ENCODE results near the gene CCDC127. TPM values are rescaled to one million over a fixed set of nuclear protein-coding genes. Genes with fewer than 3 reads are reported as not detected.

Gene CCDC127
- total RNA-seq, 1 experiment from 2014 or later, result 5.4 TPM

GRCh38 chr5:181566-181965 lies 36.4 kb downstream of the CCDC127 start:
- Histone ChIP-seq H3F3A (ENCODE audit: low read length, unreplicated experiment) (no peaks in the 10 kb centered on the region), H3K27me3 (ENCODE audit: low read length) (0 out of 2 replicates have a peak, but pooled peaks cover 3% of the 10 kb centered on the region), H3K36me3 (ENCODE audit: low read depth, low read length) (no peaks in the 10 kb centered on the region), H2AFZ (ENCODE audit: low read length) (no peak overlapping the region), H3K9me2 (replicated peaks; ENCODE audit: low read length) (no peaks in the 10 kb centered on the region), H3K27ac (ENCODE audit: low read length) (no peak overlapping the region), H3K79me2 (ENCODE audit: low read length) (no peaks in the 10 kb centered on the region), H3K9me3 (ENCODE audit: low read length) (no peaks in the 10 kb centered on the region), H3K4me1 (ENCODE audit: insufficient read depth, low read length) (no peaks in the 10 kb centered on the region), H3K9ac (ENCODE audit: low read length) (no peak overlapping the region), H3K4me3 (ENCODE audit: low read length) (no peak overlapping the region), H4K20me1 (ENCODE audit: low read length) (no peaks in the 10 kb centered on the region), H3K4me2 (ENCODE audit: low read length) (no peak overlapping the region)
- ATAC-seq, result no peak
- no peak for DNase-seq
- intact Hi-C loops (cut with micrococcal nuclease), result no loop called here
- BruUV-seq (replicated peaks), result no TSS peak
- ChIA-PET POLR2A (ENCODE audit: unreplicated experiment) (no interaction called here), CTCF (no interaction called here)
- no peak for TF ChIP-seq EZH2 (IDR thresholded peaks at IDR 0.05; ENCODE audit: low read length, unreplicated experiment)
- no peak for TF ChIP-seq CTCF (conservative IDR thresholded peaks at IDR 0.05; ENCODE audit: low read depth, low read length)
- no peak for TF ChIP-seq EZH2phosphoT487 (IDR thresholded peaks at IDR 0.05; ENCODE audit: borderline replicate concordance, low read length)

- H3K9me2 ChIP-seq (replicated peaks; ENCODE audit: low read length), result no peaks in the 10 kb centered on the region
- no peak for ATAC-seq
- no peak overlapping the region for H3K9ac ChIP-seq (ENCODE audit: low read length)
- H2AFZ ChIP-seq (ENCODE audit: low read length), result no peak overlapping the region
- no TSS peak for BruUV-seq (replicated peaks)
- H3K79me2 ChIP-seq (ENCODE audit: low read length), result no peaks in the 10 kb centered on the region
- DNase-seq, result no peak
- H3K36me3 ChIP-seq (ENCODE audit: low read depth, low read length), result no peaks in the 10 kb centered on the region
- no peaks in the 10 kb centered on the region for H3F3A ChIP-seq (ENCODE audit: low read length, unreplicated experiment)
- H3K27me3 ChIP-seq (ENCODE audit: low read length), result 0 out of 2 replicates have a peak, but pooled peaks cover 3% of the 10 kb centered on the region
- H3K27ac ChIP-seq (ENCODE audit: low read length), result no peak overlapping the region
- H3K4me1 ChIP-seq (ENCODE audit: insufficient read depth, low read length), result no peaks in the 10 kb centered on the region
- intact Hi-C loops (cut with micrococcal nuclease), result no loop called here
- TF ChIP-seq EZH2phosphoT487 (IDR thresholded peaks at IDR 0.05; ENCODE audit: borderline replicate concordance, low read length), result no peak
- TF ChIP-seq EZH2 (IDR thresholded peaks at IDR 0.05; ENCODE audit: low read length, unreplicated experiment), result no peak
- no peak for TF ChIP-seq CTCF (conservative IDR thresholded peaks at IDR 0.05; ENCODE audit: low read depth, low read length)
- ChIA-PET CTCF (interaction anchor here (1.0 kb wide), 1 partner anchor 7 kb away, joined by 3 read pairs; no protein-coding TSS in a partner anchor), POLR2A (ENCODE audit: unreplicated experiment) (no interaction called here)
- H4K20me1 ChIP-seq (ENCODE audit: low read length), result no peaks in the 10 kb centered on the region
- H3K9me3 ChIP-seq (ENCODE audit: low read length), result no peaks in the 10 kb centered on the region
- H3K4me2 ChIP-seq (ENCODE audit: low read length), result no peak overlapping the region
- H3K4me3 ChIP-seq (ENCODE audit: low read length), result no peak overlapping the region
Observed at GRCh38 chr5:181160-181559, 36.8 kb downstream of the CCDC127 start.

- H3K79me2 ChIP-seq (ENCODE audit: low read length), result no peaks in the 10 kb centered on the region
- H4K20me1 ChIP-seq (ENCODE audit: low read length), result no peaks in the 10 kb centered on the region
- BruUV-seq (replicated peaks), result no TSS peak
- no peak for ATAC-seq
- no peak overlapping the region for H3K9ac ChIP-seq (ENCODE audit: low read length)
- H3K4me1 ChIP-seq (ENCODE audit: insufficient read depth, low read length), result no peaks in the 10 kb centered on the region
- TF ChIP-seq CTCF (conservative IDR thresholded peaks at IDR 0.05; ENCODE audit: low read depth, low read length), result no peak
- no peak for TF ChIP-seq EZH2phosphoT487 (IDR thresholded peaks at IDR 0.05; ENCODE audit: borderline replicate concordance, low read length)
- TF ChIP-seq EZH2 (IDR thresholded peaks at IDR 0.05; ENCODE audit: low read length, unreplicated experiment), result no peak
- H3F3A ChIP-seq (ENCODE audit: low read length, unreplicated experiment), result no peaks in the 10 kb centered on the region
- DNase-seq, result no peak
- H3K27ac ChIP-seq (ENCODE audit: low read length), result no peak overlapping the region
- H3K9me3 ChIP-seq (ENCODE audit: low read length), result no peaks in the 10 kb centered on the region
- H3K27me3 ChIP-seq (ENCODE audit: low read length), result 0 out of 2 replicates have a peak, but pooled peaks cover 3% of the 10 kb centered on the region
- no peaks in the 10 kb centered on the region for H3K9me2 ChIP-seq (replicated peaks; ENCODE audit: low read length)
- intact Hi-C loops (cut with micrococcal nuclease), result no loop called here
- ChIA-PET CTCF (interaction anchor here (1.0 kb wide), 1 partner anchor 8 kb away, joined by 3 read pairs; no protein-coding TSS in a partner anchor), POLR2A (ENCODE audit: unreplicated experiment) (interaction anchor here (0.5 kb wide), 1 partner anchor 133 kb away, joined by 3 read pairs; no protein-coding TSS in a partner anchor)
- H3K36me3 ChIP-seq (ENCODE audit: low read depth, low read length), result no peaks in the 10 kb centered on the region
- no peak overlapping the region for H2AFZ ChIP-seq (ENCODE audit: low read length)
- no peak overlapping the region for H3K4me2 ChIP-seq (ENCODE audit: low read length)
- H3K4me3 ChIP-seq (ENCODE audit: low read length), result no peak overlapping the region
Observed at GRCh38 chr5:180286-180918, 37.6 kb downstream of the CCDC127 start.
